Measurements from ENCODE around the gene ATP8B2.

DNA sequence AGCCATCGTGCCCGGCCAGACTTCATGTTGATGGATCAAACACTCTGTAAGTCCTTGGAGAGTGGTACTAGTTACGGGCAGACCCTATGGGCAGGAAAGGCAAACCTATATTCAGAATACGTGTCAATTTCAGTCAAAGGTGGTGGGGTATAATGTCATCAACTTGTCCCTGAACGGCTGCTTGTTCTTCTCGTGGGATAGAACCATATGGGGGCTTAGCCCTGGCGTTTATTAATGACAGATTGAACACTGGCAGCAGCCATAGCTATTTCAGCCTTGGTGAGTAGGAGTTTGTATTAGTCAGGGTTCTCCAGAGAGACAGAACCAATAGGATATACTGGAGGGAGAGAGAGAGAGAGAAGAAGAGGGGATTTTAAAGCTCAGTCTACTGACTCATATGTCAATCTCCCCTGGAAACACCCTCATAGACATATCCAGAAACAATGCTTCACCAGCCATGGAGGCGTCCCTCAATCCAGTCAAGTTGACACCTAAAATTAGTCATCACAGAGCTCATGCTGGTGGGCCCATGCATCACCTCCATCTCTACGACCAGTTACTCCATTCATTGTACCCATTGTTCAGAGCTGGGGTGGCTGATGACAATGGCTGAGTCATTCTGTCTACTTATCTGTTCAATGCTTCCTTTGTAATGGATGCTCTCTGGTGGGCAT lies 20.5 kb upstream of the ATP8B2 start:
- TF ChIP-seq, protein P1, sequence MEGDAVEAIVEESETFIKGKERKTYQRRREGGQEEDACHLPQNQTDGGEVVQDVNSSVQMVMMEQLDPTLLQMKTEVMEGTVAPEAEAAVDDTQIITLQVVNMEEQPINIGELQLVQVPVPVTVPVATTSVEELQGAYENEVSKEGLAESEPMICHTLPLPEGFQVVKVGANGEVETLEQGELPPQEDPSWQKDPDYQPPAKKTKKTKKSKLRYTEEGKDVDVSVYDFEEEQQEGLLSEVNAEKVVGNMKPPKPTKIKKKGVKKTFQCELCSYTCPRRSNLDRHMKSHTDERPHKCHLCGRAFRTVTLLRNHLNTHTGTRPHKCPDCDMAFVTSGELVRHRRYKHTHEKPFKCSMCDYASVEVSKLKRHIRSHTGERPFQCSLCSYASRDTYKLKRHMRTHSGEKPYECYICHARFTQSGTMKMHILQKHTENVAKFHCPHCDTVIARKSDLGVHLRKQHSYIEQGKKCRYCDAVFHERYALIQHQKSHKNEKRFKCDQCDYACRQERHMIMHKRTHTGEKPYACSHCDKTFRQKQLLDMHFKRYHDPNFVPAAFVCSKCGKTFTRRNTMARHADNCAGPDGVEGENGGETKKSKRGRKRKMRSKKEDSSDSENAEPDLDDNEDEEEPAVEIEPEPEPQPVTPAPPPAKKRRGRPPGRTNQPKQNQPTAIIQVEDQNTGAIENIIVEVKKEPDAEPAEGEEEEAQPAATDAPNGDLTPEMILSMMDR (IDR thresholded peaks at IDR 0.05) = no peak
- TF ChIP-seq POLR2AphosphoS5 (IDR thresholded peaks at IDR 0.05) = no peak

Data from upper lobe of left lung (tissue), 4 donors.